GM21528 (cell line): ENCODE data around the gene PRAMEF11.
"Not testable (repeated sequence)": the region's sequence is repeated elsewhere in the genome, so short reads cannot be mapped to it uniquely, and the experiment has no call there.

Source experiments
- ATAC-seq: cut with Tn5 transposase; IDR thresholded peaks from one replicate; pipeline ENCODE4 v1.9.1; 2021; ENCODE audit warnings: mild to moderate bottlenecking, moderate library complexity; ENCODE audit not compliant: unreplicated experiment, low FRiP score

The PRAMEF11 gene

GRCh38 chr1:12831310-12831709 lies at the start of gene PRAMEF11:
Gene PRAMEF11 (minus strand): TSS chr1:12831410. CDS start chr1:12828789, 2,621 bp downstream.
- ATAC-seq, result not testable (repeated sequence)

- ATAC-seq, result not testable (repeated sequence)
Observed at GRCh38 chr1:12878453-12878852, 47.2 kb upstream of the PRAMEF11 start.

- ATAC-seq, result not testable (repeated sequence)
Observed at GRCh38 chr1:12863131-12863880, 32.1 kb upstream of the PRAMEF11 start.

GRCh38 chr1:12856786-12857185 lies 25.6 kb upstream of the PRAMEF11 start, which contains the start of gene PRAMEF2:
Gene PRAMEF2 (plus strand): TSS chr1:12857086. CDS start chr1:12859010, 1,924 bp downstream.
- ATAC-seq, result not testable (repeated sequence)

- ATAC-seq, result no peak
Observed at GRCh38 chr1:12851779-12852178, 20.6 kb upstream of the PRAMEF11 start.

GRCh38 chr1:12848620-12849019 lies 17.4 kb upstream of the PRAMEF11 start, which contains the start of gene HNRNPCL1:
Gene HNRNPCL1 (minus strand): TSS chr1:12848720. CDS start chr1:12848289, 431 bp downstream.
- not testable (repeated sequence) for ATAC-seq

- ATAC-seq, result not testable (repeated sequence)
Observed at GRCh38 chr1:12833251-12833650, 2.0 kb upstream of the PRAMEF11 start.

- not testable (repeated sequence) for ATAC-seq
Observed at GRCh38 chr1:12819061-12819460, 12.1 kb downstream of the PRAMEF11 start.

GRCh38 chr1:12811409-12811784 lies 19.8 kb downstream of the PRAMEF11 start:
- no peak for ATAC-seq

GRCh38 chr1:12810691-12811408 lies 20.4 kb downstream of the PRAMEF11 start:
- ATAC-seq, result no peak

- no peak for ATAC-seq
Observed at GRCh38 chr1:12809933-12810332, 21.3 kb downstream of the PRAMEF11 start.

GRCh38 chr1:12799730-12800129 lies 31.5 kb downstream of the PRAMEF11 start:
- ATAC-seq, result no peak

- no peak for ATAC-seq
Observed at GRCh38 chr1:12798911-12799310, 32.3 kb downstream of the PRAMEF11 start.

GRCh38 chr1:12791097-12791496 lies 40.1 kb downstream of the PRAMEF11 start, which contains the start of gene PRAMEF1:
Gene PRAMEF1 (plus strand): TSS chr1:12791397. CDS start chr1:12793228, 1,831 bp downstream.
- ATAC-seq, result not testable (repeated sequence)

- not testable (repeated sequence) for ATAC-seq
Observed at GRCh38 chr1:12784729-12785128, 46.5 kb downstream of the PRAMEF11 start.

- not testable (repeated sequence) for ATAC-seq
Observed at GRCh38 chr1:12783783-12784182, 47.4 kb downstream of the PRAMEF11 start.

- ATAC-seq, result not testable (repeated sequence)
Observed at GRCh38 chr1:12781488-12781887, 49.7 kb downstream of the PRAMEF11 start.

- no peak for ATAC-seq
Observed at GRCh38 chr1:12778907-12779306, 52.3 kb downstream of the PRAMEF11 start.

- no peak for ATAC-seq
Observed at GRCh38 chr1:12778061-12778460, 53.1 kb downstream of the PRAMEF11 start.

- ATAC-seq, result no peak
Observed at GRCh38 chr1:12776801-12777557, 54.2 kb downstream of the PRAMEF11 start.

- ATAC-seq, result no peak
Observed at GRCh38 chr1:12775443-12775842, 55.8 kb downstream of the PRAMEF11 start.
